Upper lobe of left lung (tissue), 4 donors: Measurements from ENCODE around the gene EXD3.

Source experiments
- CTCF ChIP-seq, 6 experiments: fragments of 450-650 bp in 4 of 6; fragments of 200-600 bp in 2 of 6; sonication (generic) in 2 of 6; IDR thresholded peaks; one replicate each; pipeline ENCODE4 v1.5.1; 2016 to 2019; ENCODE audit warnings: antibody characterized with exemption in 6 of 6
- POLR2A ChIP-seq, 4 donors: fragments of 450-650 bp; IDR thresholded peaks; one replicate each; pipeline ENCODE4 v1.5.1; 2016 to 2017; ENCODE audit warnings: antibody characterized with exemption in 4 of 4, mild to moderate bottlenecking in 2 of 4
- POLR2AphosphoS5 ChIP-seq, 2 donors: sonication (generic); formaldehyde crosslinking; IDR thresholded peaks; one replicate each; pipeline ENCODE4 v1.5.1; 2017; ENCODE audit warnings: antibody characterized with exemption in 2 of 2

GRCh38 chr9:137396227-137396626 lies 26.7 kb downstream of the EXD3 start:
- TF ChIP-seq POLR2A (IDR thresholded peaks at IDR 0.05) (no peak), CTCF (IDR thresholded peaks at IDR 0.05) (no peak), POLR2AphosphoS5 (IDR thresholded peaks at IDR 0.05) (no peak)
